NCI-H345 (cell line): ENCODE measurements around the gene WNK1.
A peak's percentile ranks its signal among the peaks of the same experiment; 100 is the strongest.
"Not testable (repeated sequence)": the region's sequence is repeated elsewhere in the genome, so short reads cannot be mapped to it uniquely, and the experiment has no call there.

Source experiments
- DNase-seq: peaks from one replicate; lab custom pipeline; 2025; lab: John Stamatoyannopoulos, UW

WNK1 gene

DNA sequence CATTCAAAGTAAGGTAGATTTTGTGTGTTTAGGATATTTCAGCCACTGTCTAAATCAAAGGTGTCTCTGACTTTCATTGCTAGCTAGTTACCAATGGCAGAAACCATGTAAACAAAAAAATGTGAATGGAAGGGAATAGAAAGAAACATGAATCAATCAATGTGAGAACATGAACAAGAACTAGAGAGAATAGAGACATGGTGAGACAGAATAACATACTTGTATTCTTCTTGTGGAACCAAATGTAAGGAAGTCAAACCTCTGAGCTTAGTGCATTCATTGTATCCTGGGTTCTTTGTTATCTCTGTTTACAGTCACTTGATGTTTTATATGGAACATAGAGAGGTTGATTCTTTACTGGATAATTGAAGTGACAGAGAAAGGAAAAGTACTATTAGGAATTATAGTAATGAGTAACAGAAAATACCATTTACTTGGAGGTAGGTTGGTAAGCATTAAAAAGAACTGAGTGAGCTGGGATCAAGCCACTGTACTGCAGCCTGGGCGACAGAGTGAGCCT lies 2.6 kb upstream of the WNK1 start:
- peak; percentile 17 for DNase-seq

DNA sequence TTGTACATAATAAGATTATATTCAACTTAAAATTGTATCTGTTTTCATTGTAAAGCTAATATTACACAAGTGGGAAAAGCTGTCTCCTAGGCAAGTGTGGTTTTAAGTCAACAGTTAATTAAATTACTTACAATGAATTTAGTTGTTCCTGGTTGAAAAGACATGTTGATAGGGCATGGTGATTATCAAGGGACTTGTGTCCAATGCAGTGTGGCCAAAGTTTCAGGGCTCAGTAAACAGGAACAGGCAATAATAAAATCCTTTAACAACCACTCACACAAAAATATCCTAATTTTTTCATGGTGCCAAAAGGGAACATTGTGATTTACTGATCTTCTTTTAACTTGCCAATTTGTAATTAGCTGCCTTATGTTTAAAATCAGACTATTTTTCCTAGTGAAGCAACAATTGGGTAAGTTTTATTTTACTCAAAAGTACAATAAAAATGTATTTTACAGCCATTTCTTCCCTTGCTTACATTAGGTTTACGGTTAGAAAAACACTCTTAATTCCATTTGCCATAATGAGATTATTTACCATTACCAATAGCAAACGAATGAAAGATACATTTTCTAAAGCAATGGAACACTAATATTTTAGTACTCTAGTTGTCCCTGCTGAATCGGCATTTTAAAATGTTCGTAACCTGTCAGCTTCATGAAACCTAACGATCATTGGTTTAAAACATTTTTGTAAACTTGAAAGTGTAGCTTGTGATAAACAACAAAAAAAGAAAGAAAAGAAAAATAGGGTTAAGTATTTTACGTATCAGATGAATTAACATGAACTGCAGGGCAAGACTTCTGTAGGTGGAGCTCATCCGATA lies 1.8 kb upstream of the WNK1 start:
- DNase-seq: no peak

DNA sequence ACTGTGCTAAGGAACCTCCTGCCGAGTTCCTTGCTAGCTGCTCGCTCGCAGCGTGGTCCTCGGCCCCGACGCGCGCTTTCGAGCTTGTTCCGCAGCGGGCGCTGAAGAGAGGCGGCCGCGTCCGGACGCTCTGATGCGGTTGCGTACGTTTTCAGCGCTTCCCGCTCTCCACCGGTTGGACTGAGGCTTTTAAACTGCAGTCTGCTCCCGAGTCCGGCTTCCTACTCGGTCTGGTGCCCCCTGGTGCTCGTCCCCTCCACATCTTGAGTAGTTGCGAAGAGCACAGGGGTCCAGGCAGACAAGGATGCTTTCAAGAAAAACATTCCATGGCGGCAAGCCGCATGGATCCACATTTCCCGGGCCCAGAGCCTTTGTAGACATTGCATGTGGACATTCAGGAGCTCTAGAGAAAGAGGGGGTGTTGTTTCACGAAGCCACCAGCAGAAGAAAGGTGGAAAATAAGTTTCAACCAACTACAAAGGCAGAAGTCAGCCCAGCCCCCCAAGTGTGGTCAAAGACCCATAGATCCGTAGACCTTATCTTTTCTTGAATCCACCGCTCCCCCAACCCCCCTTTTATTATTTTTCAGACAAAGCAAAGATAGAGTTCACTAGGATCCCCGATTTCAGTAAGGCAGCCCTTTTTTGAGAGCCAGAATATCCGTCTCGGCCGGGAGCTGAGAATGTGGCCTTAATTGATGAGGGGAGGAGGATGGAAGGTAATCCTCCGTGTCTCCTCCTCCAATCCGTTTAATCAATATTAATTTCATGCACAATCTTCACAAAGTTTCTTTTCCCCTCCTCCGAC lies 984 bp upstream of the WNK1 start:
- peak; percentile 95 for DNase-seq

DNA sequence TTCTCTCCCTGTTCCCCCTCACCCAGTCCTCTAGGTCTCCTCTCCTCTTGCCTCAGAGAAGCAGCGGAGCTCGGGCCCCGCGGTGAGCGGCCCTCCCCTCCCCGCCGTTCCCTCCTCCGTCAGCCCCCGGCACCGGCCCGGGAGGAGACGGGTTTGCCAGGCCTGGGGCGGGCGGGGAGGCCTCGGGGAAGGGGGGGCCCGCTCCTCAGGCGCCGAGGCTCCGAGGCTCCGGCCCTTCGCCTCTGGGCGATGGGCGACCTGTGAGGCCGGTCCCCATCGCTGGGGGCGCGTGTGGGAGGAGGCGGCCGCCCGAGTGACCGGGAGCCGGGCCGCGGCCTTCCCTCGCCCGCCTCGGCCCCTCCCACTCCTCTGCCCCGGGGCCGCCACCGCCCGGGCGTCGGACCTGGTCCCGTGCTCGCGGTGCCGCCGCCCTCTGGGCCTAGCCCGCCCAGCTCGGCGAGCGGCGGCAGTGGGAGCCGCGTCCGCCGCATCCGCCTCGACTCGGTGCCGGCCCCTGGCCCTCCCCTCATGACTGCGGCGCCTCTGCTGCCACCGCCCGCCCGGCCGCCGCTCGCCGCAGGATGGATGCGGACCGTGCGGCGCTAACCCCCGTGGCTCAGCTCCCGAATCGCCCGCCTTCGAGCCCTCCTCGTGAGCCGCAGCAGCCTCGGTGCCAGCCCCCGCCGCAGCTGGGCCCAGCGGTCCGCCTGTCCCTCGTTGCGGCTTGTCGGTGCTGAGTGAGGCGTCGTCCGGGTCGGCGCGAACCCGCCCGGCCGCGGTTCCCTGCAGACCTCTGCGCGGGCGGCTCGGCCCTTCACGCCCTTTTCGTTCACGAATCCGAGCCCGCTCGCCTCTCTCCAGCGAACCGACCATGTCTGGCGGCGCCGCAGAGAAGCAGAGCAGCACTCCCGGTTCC lies 574 bp downstream of the WNK1 start:
- DNase-seq: peak; percentile 42

GRCh38 chr12:753611-754472 lies 1.5 kb downstream of the WNK1 start:
- DNase-seq: peak; percentile 20

DNA sequence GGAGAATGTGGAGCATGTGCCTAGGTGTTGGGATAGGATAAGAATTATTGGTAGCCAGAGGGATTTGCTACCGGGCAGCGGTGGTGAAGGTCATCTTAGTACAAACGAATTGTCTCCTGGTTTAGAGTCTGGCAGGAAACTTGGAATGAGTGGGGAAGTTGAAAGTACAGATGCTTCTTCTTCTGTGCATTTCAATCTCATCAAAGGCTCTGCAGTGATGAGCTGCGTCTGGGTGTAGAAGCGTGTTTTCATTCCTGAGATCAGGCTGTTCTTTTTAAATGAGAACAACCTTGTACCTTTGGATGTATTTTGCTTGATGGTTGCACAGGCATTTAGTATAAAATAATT lies 2.1 kb downstream of the WNK1 start:
- DNase-seq: no peak

DNA sequence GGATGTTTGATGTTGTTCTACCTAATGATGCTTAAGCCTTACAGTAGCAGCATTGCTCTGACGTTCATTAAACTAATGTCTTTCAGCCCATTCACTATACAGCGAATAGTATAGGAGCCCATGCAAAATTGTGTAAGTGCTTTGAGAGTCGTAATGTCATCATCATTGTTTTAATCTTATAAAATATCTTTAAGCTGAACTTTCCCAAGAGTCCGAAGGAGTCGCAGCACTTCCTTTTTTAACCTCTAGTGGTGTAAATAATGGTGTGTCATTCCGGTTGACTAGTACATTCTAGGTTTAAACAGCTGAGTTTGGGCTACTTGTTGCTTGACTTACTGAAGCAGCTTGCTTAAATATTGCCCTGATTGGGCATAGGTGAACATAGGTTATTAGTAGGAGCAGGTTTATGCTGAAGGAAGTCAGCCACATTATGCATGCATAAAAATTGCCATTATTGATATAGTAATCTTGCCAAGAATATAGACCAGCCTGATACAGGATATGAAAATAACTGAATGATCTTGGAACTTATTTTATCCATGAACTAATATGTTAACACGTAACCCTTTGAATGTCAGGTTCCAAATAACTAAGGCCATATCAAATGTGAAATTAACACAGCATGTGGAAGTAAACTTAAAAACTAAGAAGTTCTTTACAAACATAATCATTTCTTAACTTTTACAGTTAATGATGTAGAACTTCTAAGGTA lies 2.6 kb downstream of the WNK1 start:
- peak; percentile 4 for DNase-seq

DNA sequence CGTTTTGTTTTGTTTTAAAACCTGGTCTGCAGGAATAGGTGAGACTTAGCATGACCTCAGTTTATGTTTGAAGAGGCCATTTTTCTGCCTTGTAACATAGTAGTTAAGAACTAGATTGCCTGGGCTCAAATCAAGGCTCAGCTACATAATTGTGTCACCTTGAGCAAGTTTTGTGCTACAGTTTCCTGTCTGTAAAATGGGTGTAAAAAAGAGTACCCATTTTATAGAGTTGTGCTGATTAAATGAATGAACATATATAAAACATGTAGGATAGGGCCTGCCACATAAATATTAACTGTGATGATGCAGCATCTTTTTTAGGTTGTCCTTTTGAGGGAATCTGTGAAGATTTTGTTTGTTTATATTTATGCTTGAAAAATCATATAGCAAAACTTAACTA lies 7.2 kb downstream of the WNK1 start:
- DNase-seq: no peak

- no peak for DNase-seq
Measured at GRCh38 chr12:761256-761655, 8.9 kb downstream of the WNK1 start.

DNA sequence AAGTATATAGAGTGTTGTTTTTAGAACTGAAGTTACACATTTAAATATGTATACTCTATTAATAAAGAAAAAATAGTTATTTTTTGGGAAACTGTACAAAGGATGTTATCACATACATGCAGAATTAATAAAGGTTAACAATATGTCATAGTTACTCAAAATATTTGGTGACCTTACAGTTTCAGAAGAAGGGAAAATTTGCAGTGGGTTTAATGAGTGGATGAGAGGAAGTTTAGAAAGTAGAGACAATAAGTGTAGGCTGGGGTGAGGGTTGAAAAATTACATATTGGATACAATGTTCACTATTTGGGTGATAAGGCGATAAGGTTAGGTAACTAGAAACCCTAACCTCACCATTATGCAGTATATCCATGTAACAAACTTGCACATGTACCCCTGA lies 13.5 kb downstream of the WNK1 start:
- no peak for DNase-seq

DNA sequence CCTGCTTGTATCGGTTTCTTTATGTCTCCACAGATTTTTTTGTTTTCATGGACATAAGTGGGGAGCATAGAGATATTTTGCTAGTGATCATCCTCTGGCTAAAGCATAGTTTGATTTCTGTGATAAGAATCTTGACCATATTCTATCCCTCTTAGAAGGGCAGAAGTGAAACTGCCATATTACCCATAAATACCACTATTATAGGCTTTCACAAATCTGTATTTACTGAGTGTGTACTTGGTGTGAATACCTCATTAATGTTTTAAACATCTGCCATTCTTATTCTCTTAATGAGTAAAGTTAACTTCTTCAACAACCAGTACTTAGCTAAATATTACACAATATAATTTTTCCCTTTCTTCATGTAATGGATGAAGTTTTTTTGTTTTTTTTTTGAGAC lies 16.1 kb downstream of the WNK1 start:
- DNase-seq: no peak

- no peak for DNase-seq
Measured at GRCh38 chr12:770479-770878, 18.1 kb downstream of the WNK1 start.

DNA sequence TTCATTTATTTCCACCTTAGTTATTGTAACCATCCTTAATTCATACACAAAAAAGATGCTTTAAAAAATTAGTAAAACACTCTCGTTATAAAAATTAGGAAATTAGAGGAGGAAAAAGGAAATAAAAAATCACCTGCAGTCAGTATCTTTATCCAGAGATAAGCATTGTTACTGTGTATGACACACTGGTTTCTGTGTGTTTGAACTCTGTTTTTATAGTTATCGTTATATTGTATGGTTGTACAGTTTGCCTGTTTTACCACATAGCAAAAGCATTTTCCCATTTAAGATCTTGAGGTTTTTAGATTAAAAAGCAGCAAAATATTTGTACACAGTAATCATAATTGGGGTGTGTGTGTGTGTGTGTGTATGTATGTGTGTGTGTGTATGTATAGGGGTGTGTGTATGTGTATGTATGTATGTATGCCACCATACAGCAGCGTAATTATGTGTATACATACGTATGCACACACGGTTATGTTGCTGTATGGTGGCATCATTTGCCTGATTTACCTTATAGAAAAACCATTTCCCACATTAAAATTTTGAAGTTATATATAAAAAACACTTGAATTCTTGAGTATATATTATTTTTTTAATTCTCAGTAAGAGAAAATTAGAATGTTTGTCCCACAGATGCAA lies 19.8 kb downstream of the WNK1 start:
- DNase-seq: no peak

GRCh38 chr12:774051-774614 lies 21.8 kb downstream of the WNK1 start:
- no peak for DNase-seq

- DNase-seq: not testable (repeated sequence)
Measured at GRCh38 chr12:775973-776771, 23.8 kb downstream of the WNK1 start.

DNA sequence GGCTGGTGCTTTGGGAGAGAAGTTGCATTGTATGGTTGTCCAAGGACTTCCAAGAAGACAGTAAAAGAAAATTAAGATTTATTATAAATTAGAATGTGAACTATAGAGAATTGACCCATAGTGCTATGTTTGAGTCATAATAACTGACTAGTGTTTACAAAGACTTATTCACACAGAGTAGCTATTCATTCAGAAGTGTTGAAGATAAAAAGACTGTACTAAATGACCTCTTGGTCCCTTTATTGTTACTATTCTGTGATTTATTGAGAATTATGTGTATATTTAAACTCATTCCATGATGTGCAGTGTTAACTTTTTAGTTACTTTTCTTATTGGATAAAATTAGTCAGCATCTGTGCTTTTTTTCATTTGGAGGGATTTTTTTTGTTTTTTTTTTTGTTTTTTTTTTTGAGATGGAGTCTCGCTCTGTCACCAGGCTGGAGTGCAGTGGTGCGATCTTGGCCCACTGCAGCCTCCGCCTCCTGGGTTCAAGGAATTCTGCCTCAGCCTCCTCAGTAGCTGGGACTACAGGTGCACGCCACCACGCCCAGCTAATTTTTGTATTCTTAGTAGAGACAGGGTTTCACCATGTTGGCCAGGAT lies 24.5 kb downstream of the WNK1 start:
- DNase-seq: not testable (repeated sequence)

DNA sequence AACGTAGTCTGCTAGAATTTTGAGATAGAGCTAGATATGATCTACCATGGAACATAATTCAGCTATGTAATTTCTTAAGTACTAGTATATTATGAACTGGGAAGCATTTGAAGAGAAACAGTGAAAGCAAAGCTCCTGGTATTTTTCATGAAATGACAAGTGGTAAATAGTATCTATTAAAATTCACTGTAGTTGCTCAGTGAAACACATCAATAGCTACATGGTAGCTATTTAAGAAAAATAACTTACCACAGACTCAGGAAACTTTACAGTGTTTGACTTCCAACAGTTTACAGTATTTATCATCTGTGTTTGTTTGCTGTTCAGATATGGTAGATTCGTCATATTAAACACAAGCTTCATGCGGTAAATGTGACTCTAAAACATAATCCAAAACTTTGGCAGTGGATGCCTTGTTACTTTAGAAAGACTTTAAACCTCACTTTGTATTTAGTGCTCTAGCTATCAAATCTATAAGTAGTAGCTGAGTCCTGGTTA lies 25.2 kb downstream of the WNK1 start:
- no peak for DNase-seq

DNA sequence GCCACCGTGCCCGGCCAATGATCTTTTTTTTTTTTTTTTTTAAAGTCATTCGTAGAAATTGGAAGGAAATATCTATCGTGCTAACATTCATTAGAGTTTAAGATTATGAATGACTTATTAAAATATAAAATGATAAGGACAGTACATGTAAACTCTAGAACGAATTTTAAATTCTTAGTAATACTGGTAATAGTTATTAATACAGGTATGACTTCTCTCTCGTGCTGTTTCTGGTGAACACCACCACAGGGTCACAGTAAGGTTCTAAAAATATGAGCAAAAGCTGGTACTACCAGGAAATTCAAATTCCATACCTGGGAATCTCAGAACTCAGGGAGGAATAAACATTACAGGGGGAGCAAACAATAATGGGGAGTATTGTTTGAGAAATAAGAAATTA lies 26.2 kb downstream of the WNK1 start:
- no peak for DNase-seq
